SK-MEL-5 (cell line): ENCODE results near the gene TEPSIN. TPM values are rescaled to one million over a fixed set of nuclear protein-coding genes. Genes with fewer than 3 reads are reported as not detected.

Source experiments
- DNase-seq: peaks from one replicate; pipeline ENCODE4 v3.0.0-alpha.2; 2016; ENCODE audit warnings: low read depth, low spot score
- in situ Hi-C: cut with HindIII; loops from 2 replicates; pipeline ENCODE4 v1.10.0; 2016; ENCODE audit warnings: low sequenced_read_pairs, high pct_unique_total_duplicates, low pct_unique_long_range_greater_than_20kb
- total RNA-seq: library from RNA; depleted of rRNA; stranded (reverse); fragments of >200 nt; shearing (Covaris generic); gene quantifications from 2 replicates; pipeline ENCODE4 v1.2.3, GENCODE V29; 2014

The TEPSIN gene
- total RNA-seq, 1 experiment from 2014 or later, result 31.7 TPM

DNA sequence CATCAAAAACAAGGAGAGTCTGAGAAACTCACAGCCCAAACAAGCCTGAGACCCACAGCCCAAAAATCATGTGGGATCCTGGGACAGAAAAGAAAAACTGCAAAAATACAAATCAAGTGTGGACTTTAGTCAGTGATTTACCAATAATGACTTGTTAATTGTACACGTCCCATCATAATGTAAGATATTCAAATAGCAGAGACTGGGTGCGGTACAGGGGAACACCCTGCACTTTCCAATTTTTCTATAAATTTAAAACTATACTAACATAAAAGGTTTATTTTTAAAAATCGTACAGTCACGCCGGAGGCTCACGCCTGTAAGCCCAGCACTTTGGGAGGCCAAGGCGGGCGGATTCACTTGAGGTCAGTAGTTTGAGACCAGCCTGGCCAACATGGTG, 24.9 kb downstream of the TEPSIN start:
- no peak for DNase-seq
- in situ Hi-C loops, result no loop called here

DNA sequence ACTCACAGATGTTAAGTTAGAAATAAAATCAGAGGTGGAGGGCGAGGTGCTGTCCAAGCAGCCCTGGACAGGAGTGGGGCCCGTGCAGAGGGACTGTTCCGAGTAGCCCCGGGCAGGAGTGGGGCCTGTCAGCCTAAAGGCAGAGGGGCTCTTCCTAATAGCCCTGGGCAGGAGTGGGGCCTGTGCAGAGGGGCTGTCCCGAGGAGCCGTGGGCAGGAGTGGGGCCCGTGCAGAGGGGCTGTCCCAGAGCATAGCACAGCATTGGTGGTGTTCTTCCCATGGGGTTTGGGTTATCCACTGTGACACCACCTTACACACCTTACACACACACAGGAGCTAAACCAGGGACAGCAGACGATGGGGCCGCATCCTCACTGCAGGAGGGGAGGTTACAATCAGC, 26.5 kb downstream of the TEPSIN start:
- DNase-seq, result no peak
- in situ Hi-C loops, result no loop called here

DNA sequence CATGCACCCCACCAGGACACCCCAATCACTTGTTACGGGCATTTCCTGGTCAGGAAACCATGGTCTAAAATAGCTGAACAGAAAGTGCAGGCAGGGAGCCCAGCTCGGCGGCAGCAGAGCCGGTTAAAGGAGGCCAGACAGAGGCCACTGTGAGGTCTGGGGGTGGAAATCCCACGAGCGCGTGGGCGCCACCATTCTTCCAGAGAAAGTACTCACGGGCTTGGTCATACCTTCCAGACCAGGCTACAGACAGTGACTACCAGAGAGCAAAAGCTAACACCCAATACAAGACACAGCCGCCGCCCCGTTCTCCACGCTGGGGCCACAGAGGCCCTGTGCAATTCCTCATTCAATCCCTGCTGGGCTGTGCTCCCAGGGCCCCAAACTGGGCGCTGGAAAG, 28.0 kb downstream of the TEPSIN start:
- no peak for DNase-seq
- in situ Hi-C loops, result no loop called here

DNA sequence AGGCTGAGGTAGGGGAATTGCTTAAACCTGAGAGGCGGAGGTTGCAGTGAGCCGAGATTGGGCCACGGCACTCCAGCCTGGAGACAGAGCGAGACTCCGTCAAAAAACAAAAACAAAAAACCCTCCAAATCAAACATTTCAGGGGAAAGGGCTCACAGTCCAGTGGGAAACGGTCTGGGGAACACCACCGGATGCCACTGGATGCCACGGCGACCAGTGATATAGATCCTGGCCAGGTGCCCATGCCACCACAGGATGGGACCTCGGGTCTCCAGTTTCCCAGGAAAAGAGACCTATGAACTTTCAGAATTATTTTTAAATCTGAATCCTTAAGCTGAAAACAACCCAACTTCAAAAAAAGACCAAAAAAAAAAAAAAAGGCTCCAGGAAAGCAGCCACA, 28.4 kb downstream of the TEPSIN start:
- DNase-seq, result no peak
- in situ Hi-C loops, result no loop called here

DNA sequence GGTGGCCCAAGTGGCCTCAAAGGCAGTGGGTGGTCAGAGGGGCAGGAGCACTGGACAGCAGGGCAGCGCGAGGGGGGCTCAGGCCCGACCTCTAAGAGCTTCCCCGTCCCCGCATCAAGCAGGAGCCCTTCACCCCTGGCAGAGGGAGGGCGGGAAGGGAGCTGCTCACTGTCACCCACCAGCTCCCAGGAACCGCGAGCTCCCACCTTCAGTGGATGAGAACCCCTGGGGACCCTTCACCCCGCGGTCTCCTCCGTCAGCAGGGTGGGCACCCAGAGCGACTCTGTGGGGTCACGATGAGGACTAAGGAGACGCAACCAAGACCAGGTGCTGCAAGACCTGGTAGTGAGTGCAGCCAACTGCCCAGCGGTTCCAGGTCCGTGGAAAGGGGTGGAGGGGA, 29.7 kb downstream of the TEPSIN start:
- in situ Hi-C loops, result no loop called here
- DNase-seq, result no peak

DNA sequence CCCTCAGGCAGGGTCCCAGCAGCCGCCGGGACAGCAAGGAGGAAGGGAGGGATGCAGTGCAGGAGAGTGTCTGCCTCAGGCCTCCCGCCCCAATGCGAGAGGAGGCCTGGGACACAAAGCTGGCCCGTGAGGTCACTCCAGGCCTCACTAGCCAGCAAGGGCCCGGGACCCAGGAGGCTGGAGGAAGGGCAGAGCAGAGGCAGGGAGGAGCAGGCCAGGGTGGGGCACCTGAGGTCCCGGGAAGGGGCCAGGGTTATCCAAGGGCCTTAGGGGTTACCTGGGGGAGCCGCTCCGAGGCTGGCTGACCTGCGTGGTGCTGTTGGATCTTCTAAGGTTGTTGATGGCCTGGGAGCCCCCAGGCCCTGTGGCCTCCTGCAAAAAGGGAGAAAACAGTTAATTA, 30.2 kb downstream of the TEPSIN start:
- in situ Hi-C loops, result no loop called here
- no peak for DNase-seq

DNA sequence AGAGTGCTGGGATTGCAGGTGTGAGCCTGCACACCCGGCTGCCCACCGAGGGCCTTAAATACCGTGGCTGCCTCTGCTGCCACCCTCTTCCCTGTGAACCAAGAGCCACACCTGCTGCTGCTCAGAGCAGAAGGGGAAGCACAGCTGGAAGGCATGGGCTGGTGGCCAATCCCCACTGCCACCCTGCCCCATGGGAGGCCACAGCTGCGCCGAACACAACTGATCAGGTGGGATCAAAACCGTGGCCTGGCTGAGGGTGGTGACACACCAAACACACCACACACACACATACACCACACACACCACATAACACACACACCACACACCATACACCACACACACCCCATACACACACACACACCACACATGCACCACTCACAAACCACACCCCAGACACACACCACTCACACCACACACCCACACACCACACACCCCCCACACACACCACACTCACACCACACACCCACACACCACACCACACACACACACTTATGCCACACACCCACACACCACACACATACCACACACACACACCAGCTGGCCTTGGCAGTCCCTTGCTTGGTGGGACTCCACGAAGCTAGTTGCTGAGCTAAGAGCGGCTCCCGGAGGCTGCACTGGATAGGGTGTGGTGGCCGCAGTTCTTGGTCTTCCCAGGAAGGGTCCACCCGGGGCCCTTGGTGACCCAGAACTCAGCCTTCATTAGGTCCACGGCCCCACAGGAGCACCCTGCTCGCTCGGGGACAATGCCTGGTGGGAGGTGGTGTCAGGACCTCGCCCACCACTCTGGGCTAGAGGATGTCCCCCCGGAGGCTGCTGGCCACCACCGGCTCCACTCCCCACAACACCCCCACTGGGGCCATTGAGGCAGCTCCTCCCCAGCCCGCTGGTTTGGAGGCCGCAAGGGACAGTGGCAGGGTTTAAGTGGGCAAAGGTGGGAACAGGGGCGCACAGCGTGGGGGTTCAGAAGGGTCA, 31.0 kb downstream of the TEPSIN start:
- in situ Hi-C loops, result no loop called here
- DNase-seq, result no peak

DNA sequence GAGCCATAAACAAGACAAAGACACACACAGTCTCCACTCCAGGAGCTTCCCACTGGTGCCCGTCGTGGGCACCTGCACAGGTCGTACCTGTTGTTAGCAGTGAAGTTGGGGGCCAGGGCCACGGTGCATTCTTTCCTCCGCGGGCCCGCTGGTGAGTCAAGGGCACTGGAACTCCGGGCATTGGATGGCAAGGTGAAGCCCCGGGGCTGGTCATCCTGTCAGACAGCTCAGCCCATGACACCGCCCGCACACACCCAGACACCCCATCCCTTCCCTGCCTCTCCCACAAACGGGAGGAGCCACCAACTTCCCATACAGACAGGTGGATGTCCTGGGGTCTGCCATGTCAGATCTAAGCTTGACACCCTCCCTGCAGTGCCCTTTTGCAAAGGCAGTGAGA, 32.2 kb downstream of the TEPSIN start:
- in situ Hi-C loops, result no loop called here
- no peak for DNase-seq

DNA sequence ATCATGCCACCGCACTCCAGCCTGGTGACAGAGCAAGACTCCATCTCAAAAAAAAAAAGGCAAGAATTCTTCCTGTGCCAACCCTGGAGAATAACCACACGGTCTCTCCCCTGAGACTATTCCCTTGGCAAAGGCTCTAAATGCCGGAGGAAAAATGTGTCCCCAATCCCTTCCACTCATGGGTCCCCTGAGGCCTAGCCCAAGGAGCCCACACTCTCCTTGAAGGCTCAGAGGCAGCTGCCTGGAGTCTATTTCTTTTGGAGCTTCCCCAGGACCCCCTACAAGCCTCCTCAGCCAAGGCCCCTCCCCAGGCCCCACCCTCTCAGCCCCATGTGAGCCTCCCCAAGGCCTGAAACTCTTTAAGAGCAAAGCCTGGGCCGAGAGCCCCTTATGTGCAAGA, 32.7 kb downstream of the TEPSIN start:
- in situ Hi-C loops, result no loop called here
- DNase-seq, result no peak

DNA sequence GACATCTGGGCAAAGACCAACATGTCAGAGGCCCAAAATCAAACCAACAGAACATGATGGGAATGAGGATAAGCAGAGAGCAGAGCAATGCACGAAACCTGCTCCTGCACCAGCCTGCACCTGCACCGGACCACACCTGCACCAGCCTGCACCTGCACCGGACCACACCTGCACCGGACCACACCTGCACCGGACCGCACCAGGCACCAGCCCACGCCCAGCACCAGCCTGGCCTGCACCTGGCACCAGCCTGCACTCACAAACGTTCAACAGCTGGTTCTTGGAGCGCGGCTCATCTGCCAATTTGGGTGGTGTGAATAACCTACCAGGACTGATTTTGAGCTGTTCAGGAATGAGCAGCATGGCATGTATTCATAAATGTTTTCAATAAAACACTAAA, 34.3 kb downstream of the TEPSIN start:
- no peak for DNase-seq
- in situ Hi-C loops, result no loop called here

DNA sequence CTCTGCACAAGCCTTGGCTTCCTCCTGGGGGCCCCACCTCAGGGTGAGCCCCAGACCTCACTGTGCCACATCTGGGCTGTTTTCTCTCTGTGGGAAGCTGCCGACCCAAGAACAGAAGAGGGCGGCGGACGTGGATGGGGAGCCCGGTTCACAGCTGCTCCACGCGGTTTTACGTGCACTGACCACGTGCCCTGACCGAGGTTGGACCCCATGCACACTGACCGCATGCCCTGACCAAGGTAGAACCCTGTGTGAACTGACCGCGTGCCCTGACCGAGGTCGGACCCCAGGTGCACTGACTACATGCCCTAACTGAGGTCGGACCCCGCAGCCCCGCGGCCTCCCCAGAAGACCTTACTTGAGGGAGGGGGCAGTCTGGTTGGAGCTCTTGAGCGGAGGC, 35.7 kb downstream of the TEPSIN start:
- in situ Hi-C loops, result no loop called here
- no peak for DNase-seq

DNA sequence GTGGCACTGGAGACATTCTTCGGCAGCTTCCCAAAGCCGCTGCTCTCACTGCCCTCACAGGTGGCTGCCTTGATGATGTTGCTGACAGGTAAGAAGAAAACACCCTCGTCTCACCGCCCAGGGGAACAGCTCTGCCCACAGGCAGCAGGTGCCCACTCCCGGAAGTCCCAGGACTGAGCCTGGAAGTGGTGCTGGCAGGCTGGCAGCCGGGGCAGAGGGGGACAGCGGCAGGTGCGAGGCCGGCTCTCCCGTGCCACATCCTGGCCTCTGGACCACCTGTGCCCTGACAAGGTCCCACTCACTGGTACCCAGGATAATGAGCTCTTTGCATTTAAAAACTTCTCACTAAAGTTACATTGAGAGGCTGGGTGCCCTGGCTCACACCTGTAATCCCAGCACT, 36.5 kb downstream of the TEPSIN start:
- no peak for DNase-seq
- in situ Hi-C loops, result no loop called here

DNA sequence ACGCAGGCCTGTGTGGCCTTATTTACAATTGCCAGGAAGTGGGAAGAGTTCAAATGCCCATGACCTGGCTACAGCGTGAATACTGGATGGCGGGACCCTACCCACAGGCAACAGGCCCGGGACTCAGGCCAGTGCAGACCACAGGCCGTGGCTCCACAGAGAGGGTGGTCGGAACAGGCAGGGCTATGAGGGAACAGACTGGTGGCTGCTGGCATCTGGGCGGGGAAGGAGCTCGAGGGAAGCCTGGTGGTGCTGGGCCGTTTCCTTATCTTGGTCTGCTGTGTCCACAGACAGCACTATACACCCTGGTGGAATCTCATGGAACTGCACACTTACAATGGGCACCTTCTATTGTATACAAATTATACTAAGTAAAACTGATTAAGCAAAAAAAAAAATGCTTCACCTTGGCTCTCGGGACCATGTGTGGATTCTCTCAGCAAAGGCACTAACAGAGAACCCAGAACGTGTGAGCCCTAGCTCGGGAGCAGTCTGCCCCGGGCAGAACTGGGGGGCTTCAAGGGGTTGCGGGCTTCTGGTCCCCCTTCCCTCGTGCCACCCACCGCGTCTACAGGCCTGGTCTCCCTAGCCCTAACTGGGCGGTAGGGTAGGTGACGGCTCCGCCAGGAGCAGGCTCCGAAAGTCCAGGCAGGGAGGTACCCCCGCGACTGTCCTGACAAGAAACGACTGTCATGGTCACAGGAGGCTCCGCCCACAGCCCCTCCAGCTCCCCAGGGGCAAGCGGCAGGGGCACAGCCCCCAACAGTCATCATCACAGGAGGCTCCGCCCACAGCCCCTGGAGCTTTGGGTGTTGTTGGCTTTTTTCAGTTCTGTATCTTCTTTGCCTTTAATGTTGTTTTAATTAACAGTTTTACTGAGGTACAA, 37.9 kb downstream of the TEPSIN start:
- in situ Hi-C loops, result no loop called here
- peak; percentile 95 for DNase-seq

DNA sequence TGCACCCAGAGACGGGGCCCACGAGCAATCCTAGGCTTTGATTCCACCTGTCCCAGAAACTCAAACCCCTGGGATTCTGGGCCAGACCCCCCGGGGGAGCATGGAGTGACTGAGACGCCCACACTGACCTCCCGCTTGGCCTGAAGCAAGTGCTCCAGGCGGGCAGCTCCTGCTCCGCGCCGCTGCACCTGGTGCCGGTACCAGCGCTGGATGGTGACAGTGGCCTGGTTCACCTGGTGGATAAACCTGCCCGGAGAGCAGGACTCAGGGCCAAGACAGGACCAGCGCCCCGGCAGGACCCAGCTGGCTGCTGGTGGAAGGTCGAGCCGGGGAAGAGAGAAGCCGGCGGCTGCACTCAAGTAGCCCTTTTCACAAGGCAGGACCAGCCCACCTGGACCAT, 38.7 kb downstream of the TEPSIN start:
- in situ Hi-C loops, result no loop called here
- no peak for DNase-seq

DNA sequence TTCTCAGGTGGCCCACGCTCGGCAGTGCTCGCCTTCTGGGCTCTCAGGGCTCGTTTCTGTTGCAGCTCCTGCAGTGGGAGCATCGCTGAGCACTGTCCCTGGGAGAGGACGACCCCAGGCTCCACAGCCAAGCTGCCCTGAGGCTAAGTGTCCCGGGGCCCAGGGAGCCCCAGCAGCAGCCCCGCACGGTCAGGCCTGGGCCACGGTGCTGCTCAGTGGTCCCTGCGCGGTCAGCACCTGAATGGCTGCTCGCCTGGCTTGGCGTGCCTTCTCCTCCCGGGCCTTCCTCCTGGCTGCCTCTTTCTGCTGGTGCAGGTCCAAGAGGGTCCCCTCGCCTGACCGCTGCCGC, 39.4 kb downstream of the TEPSIN start:
- DNase-seq, result no peak
- in situ Hi-C loops, result no loop called here

DNA sequence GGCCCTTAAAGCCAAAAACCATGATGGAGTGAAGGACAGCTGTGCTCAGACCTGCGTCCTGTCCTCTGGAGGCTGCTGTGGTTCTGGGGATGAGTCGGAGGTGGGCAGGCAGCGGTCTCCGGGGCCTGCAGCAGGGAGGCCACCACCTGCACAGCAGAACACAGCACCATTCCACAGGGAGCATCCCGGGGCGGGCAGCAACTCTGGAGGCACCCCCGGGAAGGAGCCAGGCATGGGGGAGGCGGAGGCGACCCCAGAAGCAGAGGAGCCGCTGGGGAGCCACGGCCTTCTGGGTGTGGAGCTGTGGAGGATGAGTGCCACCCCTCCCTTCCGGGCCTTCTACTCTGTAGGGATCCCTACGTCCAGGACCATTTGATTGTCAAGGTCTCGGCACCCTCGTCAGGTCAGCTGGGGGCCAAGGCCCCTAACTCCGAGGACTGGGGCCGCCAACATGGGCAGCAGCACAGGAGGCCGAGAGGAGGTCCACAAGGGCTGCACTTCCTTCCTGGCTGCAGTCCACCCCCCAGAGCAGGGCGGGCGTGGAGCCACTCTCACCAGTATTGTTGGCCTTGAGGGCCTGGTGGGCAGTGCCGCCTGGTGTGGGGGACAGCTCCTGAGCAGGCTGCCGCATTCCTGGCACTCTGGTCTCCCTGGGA, 39.9 kb downstream of the TEPSIN start:
- DNase-seq, result no peak
- in situ Hi-C loops, result no loop called here

DNA sequence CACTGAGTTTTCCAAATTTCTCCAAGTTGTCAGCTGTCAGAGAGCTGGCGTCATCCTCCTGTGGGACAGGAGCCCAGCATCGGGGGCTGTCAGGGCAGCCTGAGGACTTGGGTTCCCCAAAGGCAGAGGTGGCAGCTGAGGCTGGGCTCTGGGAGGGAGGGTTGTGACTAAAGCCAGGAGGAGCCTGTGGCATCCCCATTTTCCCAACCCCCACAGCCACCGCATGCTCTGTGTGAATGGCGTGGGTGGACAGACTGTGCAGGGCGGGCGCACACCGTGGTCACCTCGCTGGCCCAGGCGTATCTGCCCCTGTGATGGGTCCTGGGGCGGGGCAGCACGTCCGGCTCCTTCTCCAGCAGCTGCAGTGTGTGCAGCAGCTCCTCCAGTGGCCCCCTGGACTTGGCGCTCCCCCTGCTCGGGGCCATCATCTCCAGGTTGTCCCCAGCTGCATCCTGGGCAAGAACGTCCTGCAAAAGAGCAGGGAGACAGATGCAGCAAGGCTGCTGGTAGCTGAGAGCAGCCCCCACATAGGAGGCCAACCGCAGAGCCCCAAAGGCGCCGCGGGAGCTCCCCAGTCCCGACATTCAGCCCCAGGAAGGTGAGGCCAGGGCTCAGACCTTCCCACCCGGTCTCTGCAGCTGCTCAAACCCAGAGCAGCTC, 40.9 kb downstream of the TEPSIN start:
- DNase-seq, result no peak
- in situ Hi-C loops, result no loop called here

DNA sequence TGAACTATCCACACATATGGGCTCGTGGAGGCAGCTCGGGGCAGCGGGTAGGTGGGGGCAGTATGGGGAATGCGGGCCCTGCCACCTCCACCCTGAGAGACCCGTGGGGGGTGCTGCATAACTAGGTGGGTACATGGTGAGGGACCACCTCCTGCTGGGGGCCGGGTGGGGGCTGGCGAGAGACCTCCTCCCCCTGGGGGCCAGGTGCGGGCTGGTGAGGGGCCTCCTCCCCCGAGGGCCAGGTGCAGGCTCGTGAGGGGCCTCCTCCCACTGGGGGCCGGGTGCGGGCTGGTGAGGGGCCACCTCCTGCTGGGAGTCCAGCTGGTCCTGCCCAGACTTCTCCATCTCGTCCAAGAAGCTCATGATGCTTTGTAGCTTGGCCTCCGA, 41.5 kb downstream of the TEPSIN start:
- DNase-seq, result no peak
- in situ Hi-C loops, result no loop called here
